ENCODE data around the gene ATG4A.

GRCh38 chrX:108132034-108132433 lies 40.5 kb downstream of the ATG4A start:
- TF ChIP-seq CTCF (IDR thresholded peaks at IDR 0.05) (no peak), POLR2A (IDR thresholded peaks at IDR 0.05) (no peak)
